Parathyroid adenoma (tissue), 2 donors: ENCODE data around the gene SLC4A4.

Experiments
- H2AFZ ChIP-seq: fragments of 300-600 bp; sonication (generic); one replicate; pipeline ENCODE4 v1.7.0; 2017; ENCODE audit warnings: antibody characterized with exemption, mild to moderate bottlenecking
- H3K27ac ChIP-seq: fragments of 300-600 bp; sonication (generic); one replicate; pipeline ENCODE4 v1.7.0; 2017
- H3K27me3 ChIP-seq: fragments of 300-600 bp; sonication (generic); one replicate; pipeline ENCODE4 v1.7.0; 2017; ENCODE audit warnings: low read length; ENCODE audit not compliant: control insufficient read depth, insufficient read depth
- H3K36me3 ChIP-seq: fragments of 300-600 bp; sonication (generic); one replicate; pipeline ENCODE4 v1.7.0; 2017; ENCODE audit warnings: low read length; ENCODE audit not compliant: control insufficient read depth, insufficient read depth
- H3K4me1 ChIP-seq: fragments of 300-600 bp; sonication (generic); one replicate; pipeline ENCODE4 v1.7.0; 2017; ENCODE audit warnings: control low read depth
- H3K4me2 ChIP-seq: fragments of 300-600 bp; sonication (generic); one replicate; pipeline ENCODE4 v1.7.0; 2017; ENCODE audit warnings: low read length
- H3K4me3 ChIP-seq: fragments of 300-600 bp; sonication (generic); one replicate; pipeline ENCODE4 v1.7.0; 2017; ENCODE audit warnings: low read depth, low read length
- H3K79me2 ChIP-seq: fragments of 300-600 bp; sonication (generic); one replicate; pipeline ENCODE4 v1.7.0; 2017; ENCODE audit warnings: control low read depth
- H3K9ac ChIP-seq: fragments of 300-600 bp; sonication (generic); one replicate; pipeline ENCODE4 v1.7.0; 2017; ENCODE audit warnings: mild to moderate bottlenecking
- H3K9me3 ChIP-seq: fragments of 300-600 bp; sonication (generic); one replicate; pipeline ENCODE4 v1.7.0; 2017; ENCODE audit warnings: low read length; ENCODE audit not compliant: control insufficient read depth
- TF ChIP-seq, protein P1 (sequence below): fragments of 300-600 bp; sonication (generic); IDR thresholded peaks from one replicate; pipeline ENCODE4 v1.7.0; 2017; ENCODE audit warnings: antibody characterized with exemption, mild to moderate bottlenecking
- donor health status: primary hyperparathyroidism.

SLC4A4 gene

DNA sequence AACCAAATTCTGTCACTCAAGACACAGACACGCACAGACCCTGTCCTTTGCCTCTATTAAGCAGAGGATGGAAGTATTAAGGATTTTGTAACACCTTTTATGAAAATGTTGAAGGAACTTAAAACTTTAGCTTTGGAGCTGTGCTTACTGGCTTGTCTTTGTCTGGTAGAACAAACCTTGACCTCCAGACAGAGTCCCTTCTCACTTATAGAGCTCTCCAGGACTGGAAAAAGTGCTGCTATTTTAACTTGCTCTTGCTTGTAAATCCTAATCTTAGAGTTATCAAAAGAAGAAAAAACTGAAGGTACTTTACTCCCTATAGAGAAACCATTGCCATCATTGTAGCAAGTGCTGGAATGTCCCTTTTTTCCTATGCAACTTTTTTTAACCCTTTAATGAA is 229.3 kb downstream of the SLC4A4 start:
- H2AFZ ChIP-seq: no peak overlapping the region
- no peaks in the 10 kb centered on the region for H3K27me3 ChIP-seq
- TF ChIP-seq, protein P1, sequence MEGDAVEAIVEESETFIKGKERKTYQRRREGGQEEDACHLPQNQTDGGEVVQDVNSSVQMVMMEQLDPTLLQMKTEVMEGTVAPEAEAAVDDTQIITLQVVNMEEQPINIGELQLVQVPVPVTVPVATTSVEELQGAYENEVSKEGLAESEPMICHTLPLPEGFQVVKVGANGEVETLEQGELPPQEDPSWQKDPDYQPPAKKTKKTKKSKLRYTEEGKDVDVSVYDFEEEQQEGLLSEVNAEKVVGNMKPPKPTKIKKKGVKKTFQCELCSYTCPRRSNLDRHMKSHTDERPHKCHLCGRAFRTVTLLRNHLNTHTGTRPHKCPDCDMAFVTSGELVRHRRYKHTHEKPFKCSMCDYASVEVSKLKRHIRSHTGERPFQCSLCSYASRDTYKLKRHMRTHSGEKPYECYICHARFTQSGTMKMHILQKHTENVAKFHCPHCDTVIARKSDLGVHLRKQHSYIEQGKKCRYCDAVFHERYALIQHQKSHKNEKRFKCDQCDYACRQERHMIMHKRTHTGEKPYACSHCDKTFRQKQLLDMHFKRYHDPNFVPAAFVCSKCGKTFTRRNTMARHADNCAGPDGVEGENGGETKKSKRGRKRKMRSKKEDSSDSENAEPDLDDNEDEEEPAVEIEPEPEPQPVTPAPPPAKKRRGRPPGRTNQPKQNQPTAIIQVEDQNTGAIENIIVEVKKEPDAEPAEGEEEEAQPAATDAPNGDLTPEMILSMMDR: no peak
- H3K4me3 ChIP-seq: no peak overlapping the region
- H3K79me2 ChIP-seq: no peaks in the 10 kb centered on the region
- H3K36me3 ChIP-seq: no peaks in the 10 kb centered on the region
- H3K9ac ChIP-seq: no peak overlapping the region
- no peak overlapping the region for H3K4me2 ChIP-seq
- H3K27ac ChIP-seq: no peak overlapping the region
- H3K4me1 ChIP-seq: no peaks in the 10 kb centered on the region
- H3K9me3 ChIP-seq: no peaks in the 10 kb centered on the region

DNA sequence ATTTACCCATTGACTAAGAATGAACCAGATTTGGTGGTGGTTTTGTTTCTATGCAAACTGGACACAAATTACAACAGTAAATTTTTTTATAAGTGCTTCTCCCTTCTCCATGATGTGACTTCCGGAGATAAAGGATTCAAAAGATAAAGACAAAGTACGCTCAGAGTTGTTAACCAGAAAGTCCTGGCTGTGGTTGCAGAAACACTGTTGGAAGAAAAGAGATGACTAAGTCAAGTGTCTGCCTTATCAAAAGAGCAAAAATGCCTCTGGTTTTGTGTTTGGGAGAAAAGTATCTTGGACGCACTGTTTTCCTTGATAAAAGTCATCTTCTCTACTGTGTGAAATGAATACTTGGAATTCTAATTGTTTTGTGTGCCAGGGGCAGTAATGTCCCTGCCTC is 231.7 kb downstream of the SLC4A4 start:
- Histone ChIP-seq H2AFZ (no peak overlapping the region), H3K4me1 (no peaks in the 10 kb centered on the region), H3K79me2 (no peaks in the 10 kb centered on the region), H3K27me3 (no peaks in the 10 kb centered on the region), H3K27ac (no peak overlapping the region), H3K36me3 (no peaks in the 10 kb centered on the region), H3K9me3 (no peaks in the 10 kb centered on the region), H3K4me2 (no peak overlapping the region), H3K4me3 (no peak overlapping the region), H3K9ac (no peak overlapping the region)
- TF ChIP-seq, protein P1: no peak

DNA sequence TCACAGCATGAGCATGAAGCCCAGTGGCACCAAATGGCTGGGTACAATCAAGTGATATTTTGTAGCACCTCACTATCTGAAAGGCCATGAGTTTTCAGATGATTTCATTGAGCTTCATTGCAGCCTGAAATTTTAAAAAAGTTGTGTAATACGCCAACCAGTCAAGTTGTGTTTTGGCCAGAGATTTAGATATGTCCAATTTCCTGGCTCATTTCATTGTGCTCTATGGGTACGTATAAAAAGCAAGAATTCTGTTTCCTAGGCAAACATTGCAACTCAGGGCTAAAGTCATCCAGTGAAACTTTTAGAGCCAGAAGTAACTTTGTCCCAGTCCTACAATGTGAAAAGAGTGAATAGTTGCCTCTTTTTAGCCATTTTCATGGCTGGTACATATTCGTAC is 232.5 kb downstream of the SLC4A4 start:
- H3K79me2 ChIP-seq: no peaks in the 10 kb centered on the region
- H3K9ac ChIP-seq: no peak overlapping the region
- H3K36me3 ChIP-seq: no peaks in the 10 kb centered on the region
- H2AFZ ChIP-seq: no peak overlapping the region
- H3K4me2 ChIP-seq: no peak overlapping the region
- no peaks in the 10 kb centered on the region for H3K9me3 ChIP-seq
- H3K4me3 ChIP-seq: no peak overlapping the region
- H3K27me3 ChIP-seq: no peaks in the 10 kb centered on the region
- no peaks in the 10 kb centered on the region for H3K4me1 ChIP-seq
- TF ChIP-seq, protein P1: no peak
- H3K27ac ChIP-seq: no peak overlapping the region

DNA sequence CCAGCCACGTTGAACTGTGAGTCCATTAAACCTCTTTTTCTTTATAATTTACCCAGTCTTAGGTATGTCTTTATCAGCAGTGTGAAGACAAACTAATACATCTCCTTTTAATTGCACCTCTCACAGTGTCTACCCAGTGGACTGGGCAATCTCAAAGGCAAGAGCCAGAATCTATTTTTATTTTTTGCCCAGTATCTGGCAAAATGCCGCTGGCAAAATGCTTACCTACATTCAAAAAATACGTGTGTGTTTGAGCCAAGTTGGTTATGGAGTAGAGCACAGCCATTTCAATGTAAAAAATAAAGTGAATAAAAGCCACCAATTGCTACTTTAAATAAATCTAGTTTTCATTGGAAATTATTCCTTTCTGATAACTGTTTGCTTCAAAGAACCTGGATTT is 245.2 kb downstream of the SLC4A4 start:
- H3K36me3 ChIP-seq: no peaks in the 10 kb centered on the region
- no peak overlapping the region for H3K27ac ChIP-seq
- no peaks in the 10 kb centered on the region for H3K9me3 ChIP-seq
- H3K79me2 ChIP-seq: no peaks in the 10 kb centered on the region
- H3K4me2 ChIP-seq: no peak overlapping the region
- TF ChIP-seq, protein P1: no peak
- H3K4me1 ChIP-seq: no peaks in the 10 kb centered on the region
- no peak overlapping the region for H2AFZ ChIP-seq
- no peak overlapping the region for H3K4me3 ChIP-seq
- no peaks in the 10 kb centered on the region for H3K27me3 ChIP-seq
- no peak overlapping the region for H3K9ac ChIP-seq

DNA sequence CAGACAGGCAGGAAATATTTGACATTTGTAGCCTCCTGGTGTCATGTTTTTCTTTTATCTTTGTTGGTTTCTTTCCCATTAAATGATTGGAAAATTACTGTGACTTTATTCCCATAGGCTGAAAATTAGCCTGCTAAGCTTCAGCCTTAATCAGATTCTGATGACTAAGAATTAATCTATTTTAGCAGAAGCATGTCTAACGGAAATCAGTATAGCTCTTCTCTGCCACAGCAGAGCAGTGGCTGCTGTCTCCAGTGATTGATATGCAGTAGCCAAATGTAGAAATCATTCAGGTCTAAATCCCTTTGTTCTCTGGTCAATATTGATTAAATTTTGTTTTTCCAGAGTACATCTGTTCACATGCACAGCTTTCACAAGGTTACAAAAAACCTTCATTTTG is 245.8 kb downstream of the SLC4A4 start:
- no peak overlapping the region for H2AFZ ChIP-seq
- TF ChIP-seq, protein P1: no peak
- H3K4me3 ChIP-seq: no peak overlapping the region

More for the DNA sequence above, 245.8 kb downstream of the SLC4A4 start:
- no peaks in the 10 kb centered on the region for H3K79me2 ChIP-seq
- no peak overlapping the region for H3K4me2 ChIP-seq
- no peaks in the 10 kb centered on the region for H3K9me3 ChIP-seq
- H3K27ac ChIP-seq: no peak overlapping the region
- no peaks in the 10 kb centered on the region for H3K27me3 ChIP-seq
- no peaks in the 10 kb centered on the region for H3K4me1 ChIP-seq
- no peak overlapping the region for H3K9ac ChIP-seq
- no peaks in the 10 kb centered on the region for H3K36me3 ChIP-seq
